Upper lobe of right lung (tissue), 1 donor: Measurements from ENCODE around the gene FNDC3A. TPM values are rescaled to one million over a fixed set of nuclear protein-coding genes. Genes with fewer than 3 reads are reported as not detected.
"Not testable (repeated sequence)": the region's sequence is repeated elsewhere in the genome, so short reads cannot be mapped to it uniquely, and the experiment has no call there.

ENCODE experiments used
- ATAC-seq: fragments of 200-7000 bp; cut with Tn5 transposase; one replicate; pipeline ENCODE4 v1.9.1; 2020; ENCODE audit warnings: mild to moderate bottlenecking, moderate library complexity
- DNase-seq: peaks from one replicate; pipeline ENCODE4 v3.0.0-alpha.2; 2020
- H3K27ac ChIP-seq: fragments of 200-600 bp; one replicate; pipeline ENCODE4 v1.8.0; 2022
- H3K27me3 ChIP-seq: fragments of 200-600 bp; one replicate; pipeline ENCODE4 v1.8.0; 2022; ENCODE audit warnings: mild to moderate bottlenecking
- H3K36me3 ChIP-seq: fragments of 200-600 bp; one replicate; pipeline ENCODE4 v1.8.0; 2022
- H3K4me1 ChIP-seq: fragments of 200-600 bp; one replicate; pipeline ENCODE4 v1.8.0; 2022
- H3K4me3 ChIP-seq: fragments of 200-600 bp; one replicate; pipeline ENCODE4 v1.8.0; 2022; ENCODE audit warnings: mild to moderate bottlenecking
- H3K9me3 ChIP-seq: fragments of 200-600 bp; one replicate; pipeline ENCODE4 v1.8.0; 2022
- intact Hi-C: fragments of 100-400 bp; cut with DNase I; formaldehyde crosslinking; loops from one replicate; pipeline ENCODE4 v1.11.0; 2022
- total RNA-seq: library from RNA; stranded (reverse); fragmentation: NEBNext Ultra II Directional; extraction: Animal tissue kit (Norgen Biotek cat#: 25700); gene quantifications from one replicate; pipeline ENCODE4 v1.2.1, GENCODE V29; 2021
- TF ChIP-seq, protein P1 (sequence below): fragments of 200-600 bp; IDR thresholded peaks from one replicate; pipeline ENCODE4 v1.8.0; 2022; ENCODE audit warnings: antibody characterized with exemption
- donor health status: DM: no; HTN: yes; CAD: no; lungs with severe emphysema.

FNDC3A gene
- total RNA-seq, 1 donor from 2014 or later = 59.0 TPM

DNA sequence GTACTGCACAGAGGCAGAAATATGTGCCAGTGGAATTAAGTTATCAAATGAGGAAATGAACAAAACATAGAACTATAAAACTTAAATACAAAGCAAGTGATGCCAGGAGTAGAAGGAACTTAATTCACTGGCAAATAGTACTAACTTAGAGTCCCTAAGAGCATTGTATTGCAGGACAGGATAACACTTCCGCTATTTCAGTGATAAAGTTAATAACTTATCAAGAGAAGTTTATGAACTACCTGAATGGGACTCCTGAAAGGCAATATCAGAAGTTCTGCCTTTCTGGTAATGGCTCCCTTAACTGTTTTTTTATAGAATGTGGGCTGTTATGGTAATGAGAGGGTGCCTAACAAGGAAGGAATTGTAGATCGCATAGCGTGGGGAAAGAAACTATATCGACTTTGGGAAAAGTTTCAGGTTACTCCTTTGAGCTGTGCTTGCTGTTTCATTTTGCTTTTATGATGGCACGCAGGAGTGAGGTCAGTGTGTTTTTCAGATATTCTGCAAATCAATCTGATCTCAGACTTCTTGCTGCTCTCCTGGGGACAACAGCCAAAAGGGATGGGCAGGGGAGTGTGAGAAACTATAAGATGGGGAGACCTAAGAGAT, 149.1 kb downstream of the FNDC3A start:
- H3K4me3 ChIP-seq = no peak overlapping the region
- ATAC-seq (no peak), DNase-seq (no peak)
- H3K27me3 ChIP-seq = no peaks in the 10 kb centered on the region
- H3K4me1 ChIP-seq = no peaks in the 10 kb centered on the region
- no peak overlapping the region for H3K27ac ChIP-seq
- TF ChIP-seq, protein P1, sequence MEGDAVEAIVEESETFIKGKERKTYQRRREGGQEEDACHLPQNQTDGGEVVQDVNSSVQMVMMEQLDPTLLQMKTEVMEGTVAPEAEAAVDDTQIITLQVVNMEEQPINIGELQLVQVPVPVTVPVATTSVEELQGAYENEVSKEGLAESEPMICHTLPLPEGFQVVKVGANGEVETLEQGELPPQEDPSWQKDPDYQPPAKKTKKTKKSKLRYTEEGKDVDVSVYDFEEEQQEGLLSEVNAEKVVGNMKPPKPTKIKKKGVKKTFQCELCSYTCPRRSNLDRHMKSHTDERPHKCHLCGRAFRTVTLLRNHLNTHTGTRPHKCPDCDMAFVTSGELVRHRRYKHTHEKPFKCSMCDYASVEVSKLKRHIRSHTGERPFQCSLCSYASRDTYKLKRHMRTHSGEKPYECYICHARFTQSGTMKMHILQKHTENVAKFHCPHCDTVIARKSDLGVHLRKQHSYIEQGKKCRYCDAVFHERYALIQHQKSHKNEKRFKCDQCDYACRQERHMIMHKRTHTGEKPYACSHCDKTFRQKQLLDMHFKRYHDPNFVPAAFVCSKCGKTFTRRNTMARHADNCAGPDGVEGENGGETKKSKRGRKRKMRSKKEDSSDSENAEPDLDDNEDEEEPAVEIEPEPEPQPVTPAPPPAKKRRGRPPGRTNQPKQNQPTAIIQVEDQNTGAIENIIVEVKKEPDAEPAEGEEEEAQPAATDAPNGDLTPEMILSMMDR = no peak
- peaks cover 7% of the 10 kb centered on the region for H3K36me3 ChIP-seq
- intact Hi-C loops = no loop called here
- no peaks in the 10 kb centered on the region for H3K9me3 ChIP-seq

DNA sequence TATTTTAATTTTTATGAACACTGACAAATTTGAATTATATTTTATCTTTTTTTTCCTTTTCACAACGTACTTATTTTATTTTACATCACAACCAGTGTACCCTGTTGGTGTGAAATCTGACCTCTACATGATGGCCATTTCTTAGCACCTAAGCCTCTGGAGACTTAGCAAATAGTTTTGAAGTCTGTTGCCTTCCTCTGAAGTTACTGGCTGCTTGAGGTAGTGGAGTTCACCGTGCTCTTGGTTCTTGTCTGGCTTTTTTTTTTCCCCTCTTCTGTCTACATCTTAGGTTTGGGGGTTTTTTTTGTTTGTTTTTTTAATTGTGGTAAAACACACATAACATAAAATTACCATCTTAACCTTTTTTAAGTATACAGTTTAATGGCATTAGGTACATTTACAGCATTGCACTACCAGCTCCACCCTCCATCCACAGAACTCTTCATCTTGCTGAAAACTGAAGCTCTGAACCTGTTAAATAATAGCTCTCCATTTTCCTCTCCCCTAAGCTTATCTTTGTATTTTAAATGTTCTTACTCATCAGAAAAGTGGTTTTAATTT, 150.3 kb downstream of the FNDC3A start:
- TF ChIP-seq, protein P1 = no peak
- intact Hi-C loops = no loop called here
- ATAC-seq = no peak

DNA sequence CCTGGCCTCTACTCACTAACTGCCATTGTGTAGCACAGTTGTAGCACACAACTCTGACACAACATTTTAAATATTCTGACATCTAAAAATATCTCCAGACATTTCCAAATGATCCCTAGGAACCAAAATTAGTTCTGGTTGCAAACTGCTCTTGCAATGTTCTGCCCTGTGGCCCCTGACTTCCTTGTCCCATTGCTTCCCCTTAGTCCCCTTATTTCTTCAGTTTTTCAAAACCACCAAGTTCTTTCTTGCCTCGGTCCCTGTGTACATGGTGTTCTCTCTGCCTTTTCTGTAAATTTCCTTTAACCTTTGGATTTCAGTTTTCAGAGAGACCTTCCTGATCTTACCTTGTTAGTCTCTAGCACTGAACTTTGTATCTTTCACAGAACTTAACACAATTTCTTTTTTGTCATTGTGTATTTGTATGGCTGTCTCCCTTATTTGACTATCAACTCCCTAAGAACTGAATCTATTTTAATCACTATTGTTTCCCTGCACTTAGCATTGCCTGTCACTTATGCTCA, 156.8 kb downstream of the FNDC3A start:
- Histone ChIP-seq H3K36me3 (peaks cover 57% of the 10 kb centered on the region), H3K27ac (no peak overlapping the region), H3K4me1 (peaks cover 7% of the 10 kb centered on the region), H3K9me3 (no peaks in the 10 kb centered on the region), H3K4me3 (no peak overlapping the region), H3K27me3 (no peaks in the 10 kb centered on the region)
- ATAC-seq (peak; percentile 88), DNase-seq (no peak)
- intact Hi-C loops = no loop called here
- TF ChIP-seq, protein P1 = no peak

More for the DNA sequence above, 150.3 kb downstream of the FNDC3A start:
- Histone ChIP-seq H3K9me3 (no peaks in the 10 kb centered on the region), H3K4me1 (no peaks in the 10 kb centered on the region), H3K36me3 (peaks cover 12% of the 10 kb centered on the region), H3K27me3 (no peaks in the 10 kb centered on the region), H3K4me3 (no peak overlapping the region), H3K27ac (no peak overlapping the region)
- no peak for DNase-seq

DNA sequence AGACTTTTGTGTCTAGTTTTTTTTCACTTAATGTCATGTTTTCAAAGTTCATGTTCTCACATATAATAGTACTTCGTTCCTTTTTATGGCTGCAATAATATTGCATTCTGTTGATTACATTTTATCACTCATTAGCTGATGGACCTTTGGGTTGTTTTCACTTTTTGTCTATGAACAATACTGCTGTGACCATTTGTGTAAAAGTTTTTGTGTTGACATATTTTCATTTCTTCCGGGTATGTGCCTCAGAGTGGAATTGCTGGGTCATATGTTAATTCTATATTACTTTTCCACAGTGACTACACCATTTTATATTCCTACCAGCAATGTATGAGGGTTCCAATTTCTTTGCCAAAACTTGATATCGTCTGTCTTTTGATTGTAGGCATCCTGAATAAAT, 158.6 kb downstream of the FNDC3A start:
- Histone ChIP-seq H3K4me3 (no peak overlapping the region), H3K27me3 (no peaks in the 10 kb centered on the region), H3K4me1 (peaks cover 7% of the 10 kb centered on the region), H3K36me3 (peaks cover 74% of the 10 kb centered on the region), H3K27ac (no peak overlapping the region), H3K9me3 (no peaks in the 10 kb centered on the region)
- intact Hi-C loops = no loop called here
- DNase-seq (no peak), ATAC-seq (no peak)
- TF ChIP-seq, protein P1 = no peak

DNA sequence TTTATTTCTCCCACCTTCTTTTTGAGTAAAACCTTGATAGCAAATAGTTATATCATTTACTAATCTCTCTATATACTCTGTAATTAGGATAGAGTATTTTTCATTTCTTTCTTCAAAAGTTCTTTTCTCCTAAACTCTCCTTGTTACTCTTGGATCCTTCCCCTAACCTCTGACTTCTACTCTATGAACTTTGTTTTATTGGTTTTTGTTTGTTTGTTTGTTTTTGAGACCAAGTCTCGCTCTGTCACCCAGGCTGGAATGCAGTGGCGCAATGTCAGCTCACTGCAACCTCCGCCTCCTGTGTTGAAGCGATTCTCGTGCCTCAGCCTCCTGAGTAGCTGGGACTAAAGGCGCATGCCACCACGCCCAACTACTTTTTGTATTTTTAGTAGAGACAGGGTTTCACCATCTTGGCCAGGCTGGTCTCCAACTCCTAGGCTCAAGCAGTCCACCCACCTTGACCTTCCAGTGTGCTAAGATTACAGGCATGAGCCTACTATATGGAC, 161.5 kb downstream of the FNDC3A start:
- Histone ChIP-seq H3K36me3 (peaks cover 72% of the 10 kb centered on the region), H3K4me1 (peaks cover 14% of the 10 kb centered on the region)
- DNase-seq, H3K9me3 ChIP-seq, H3K27me3 ChIP-seq, H3K4me3 ChIP-seq, H3K27ac ChIP-seq, ATAC-seq, intact Hi-C loops: not testable (repeated sequence)

DNA sequence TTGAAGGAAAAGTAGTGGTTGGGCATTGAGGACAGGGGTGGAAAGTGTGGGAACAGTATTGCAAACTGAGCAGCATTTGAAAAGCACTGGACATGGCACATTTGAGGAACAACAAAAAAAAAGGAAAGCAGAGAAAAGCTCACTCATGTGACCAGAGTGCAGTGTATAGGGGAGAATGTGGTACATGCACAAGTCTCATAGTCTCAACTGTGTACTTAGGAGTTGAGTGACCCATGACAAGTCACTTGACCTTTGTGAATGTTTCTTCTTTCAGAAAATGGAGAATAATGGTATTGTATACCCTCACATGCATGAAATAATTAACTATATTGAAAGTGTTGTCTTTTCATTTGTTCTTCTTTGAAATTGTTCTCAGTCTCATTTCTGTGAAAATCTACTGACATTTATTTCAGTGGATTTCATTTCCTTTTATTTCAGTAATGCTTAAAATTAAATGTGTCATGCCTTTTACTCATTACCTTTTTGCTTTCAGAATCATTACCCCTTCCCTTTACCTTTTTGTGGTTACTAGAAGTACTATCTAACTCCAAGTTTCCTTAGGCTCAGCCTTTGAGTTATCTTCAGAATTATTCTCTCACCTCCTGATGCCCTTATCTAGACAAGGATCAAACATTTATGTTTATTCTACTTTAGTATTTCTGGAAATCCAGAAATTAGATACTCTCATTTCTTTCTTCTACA, 165.3 kb downstream of the FNDC3A start:
- peaks cover 7% of the 10 kb centered on the region for H3K4me1 ChIP-seq
- H3K4me3 ChIP-seq = no peak overlapping the region
- no peak for DNase-seq
- H3K27ac ChIP-seq = no peak overlapping the region
- intact Hi-C loops = no loop called here
- no peaks in the 10 kb centered on the region for H3K27me3 ChIP-seq
- ATAC-seq = peak; percentile 53
- TF ChIP-seq, protein P1 = no peak
- no peaks in the 10 kb centered on the region for H3K9me3 ChIP-seq
- H3K36me3 ChIP-seq = peaks cover 65% of the 10 kb centered on the region
